ENCODE data around the gene C4orf36. TPM values are rescaled to one million over a fixed set of nuclear protein-coding genes. Genes with fewer than 3 reads are reported as not detected.

C4orf36 gene
- total RNA-seq, 4 donors from 2014 or later: 0.48 to 2.2 (median 1.5) TPM; not detected in 1

DNA sequence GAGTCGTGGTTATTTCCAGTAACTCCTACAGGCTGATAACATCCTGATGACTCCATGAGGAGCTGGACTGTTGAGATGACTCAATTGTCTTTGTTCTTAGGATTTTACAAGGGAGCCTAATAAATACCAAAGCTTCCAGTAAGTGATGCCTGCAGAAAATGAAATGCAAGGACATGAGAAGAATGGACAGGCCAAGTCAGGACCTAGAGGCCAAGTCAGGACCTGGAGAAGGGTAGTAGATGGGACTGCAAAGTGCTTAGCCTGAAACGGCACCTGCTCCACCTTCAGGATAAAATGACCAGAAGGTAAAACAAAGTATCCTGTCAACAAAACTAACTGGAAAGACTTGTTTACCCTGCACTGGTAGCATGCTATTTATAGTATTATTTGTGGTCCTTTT lies 36.6 kb downstream of the C4orf36 start:
- DNase-seq (ENCODE audit: low spot score): no peak
- TF ChIP-seq, protein P1, sequence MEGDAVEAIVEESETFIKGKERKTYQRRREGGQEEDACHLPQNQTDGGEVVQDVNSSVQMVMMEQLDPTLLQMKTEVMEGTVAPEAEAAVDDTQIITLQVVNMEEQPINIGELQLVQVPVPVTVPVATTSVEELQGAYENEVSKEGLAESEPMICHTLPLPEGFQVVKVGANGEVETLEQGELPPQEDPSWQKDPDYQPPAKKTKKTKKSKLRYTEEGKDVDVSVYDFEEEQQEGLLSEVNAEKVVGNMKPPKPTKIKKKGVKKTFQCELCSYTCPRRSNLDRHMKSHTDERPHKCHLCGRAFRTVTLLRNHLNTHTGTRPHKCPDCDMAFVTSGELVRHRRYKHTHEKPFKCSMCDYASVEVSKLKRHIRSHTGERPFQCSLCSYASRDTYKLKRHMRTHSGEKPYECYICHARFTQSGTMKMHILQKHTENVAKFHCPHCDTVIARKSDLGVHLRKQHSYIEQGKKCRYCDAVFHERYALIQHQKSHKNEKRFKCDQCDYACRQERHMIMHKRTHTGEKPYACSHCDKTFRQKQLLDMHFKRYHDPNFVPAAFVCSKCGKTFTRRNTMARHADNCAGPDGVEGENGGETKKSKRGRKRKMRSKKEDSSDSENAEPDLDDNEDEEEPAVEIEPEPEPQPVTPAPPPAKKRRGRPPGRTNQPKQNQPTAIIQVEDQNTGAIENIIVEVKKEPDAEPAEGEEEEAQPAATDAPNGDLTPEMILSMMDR (IDR thresholded peaks at IDR 0.05): no peak
- no peak for ATAC-seq (ENCODE audit: low FRiP score)

DNA sequence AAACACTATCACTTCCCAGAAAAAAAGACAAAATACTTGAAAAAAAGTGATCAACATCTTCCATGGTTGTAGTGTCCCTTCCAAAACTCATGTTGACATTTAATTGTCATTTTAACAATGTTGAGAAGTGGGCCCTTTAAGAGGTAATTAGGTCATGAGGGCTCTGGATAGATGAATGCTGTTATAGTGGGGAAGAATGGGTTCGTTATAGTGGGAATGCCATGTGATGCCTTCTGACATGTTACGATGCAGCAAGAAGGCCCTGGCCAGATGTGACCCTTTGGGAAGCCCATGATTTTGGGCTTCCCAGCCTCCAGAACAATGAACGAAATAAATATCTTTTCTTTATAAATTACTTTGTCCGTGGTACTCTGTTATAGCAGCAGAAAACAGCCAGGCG lies 39.0 kb downstream of the C4orf36 start:
- ATAC-seq (ENCODE audit: low FRiP score): no peak
- no peak for DNase-seq (ENCODE audit: low spot score)
- TF ChIP-seq, protein P1 (IDR thresholded peaks at IDR 0.05): no peak

DNA sequence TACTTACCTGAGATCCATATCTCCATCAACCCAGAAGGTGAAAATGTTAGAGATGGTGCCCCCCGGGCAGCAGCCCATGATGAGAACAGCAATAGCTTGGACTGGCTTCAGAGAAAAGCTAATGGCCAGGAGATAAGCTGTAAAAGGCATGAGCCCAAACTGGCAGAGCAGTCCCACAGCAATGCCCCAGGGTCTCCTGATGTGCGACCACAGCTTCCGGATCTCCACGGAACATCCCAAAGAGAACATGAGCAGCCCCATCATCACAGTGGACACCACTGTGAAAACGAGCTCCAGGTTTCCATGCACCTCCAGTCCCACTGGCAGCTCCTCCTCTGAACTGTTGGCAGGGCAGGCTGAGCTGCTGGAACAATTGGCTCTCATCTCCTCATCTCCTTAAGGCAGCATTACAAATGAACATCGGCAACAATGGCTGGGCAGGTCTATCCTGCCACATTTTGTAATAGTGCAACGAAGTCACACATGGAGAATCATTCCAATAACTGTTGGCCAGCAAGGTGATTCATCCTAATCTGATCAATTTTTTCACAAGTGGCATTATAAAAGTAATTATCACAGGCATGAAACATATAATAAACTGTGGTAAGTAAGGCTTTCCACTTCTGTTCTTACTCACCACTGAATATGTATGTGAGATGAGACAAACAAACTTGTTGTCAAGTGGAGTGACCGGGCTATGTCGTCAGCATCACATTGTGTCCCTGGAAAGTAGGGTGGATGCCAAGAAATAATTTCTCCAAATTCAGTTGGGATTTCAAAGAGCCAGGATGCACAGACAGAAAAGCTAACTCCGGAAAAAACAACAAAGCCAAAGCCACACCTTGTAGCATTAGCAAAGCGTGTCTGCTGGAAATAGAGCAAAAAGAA lies 43.2 kb downstream of the C4orf36 start, which contains the start of gene SLC10A6:
SLC10A6 (minus strand) TSS at position 653 of the 888 bp plus-strand sequence; CDS start at position 384, 269 bp downstream.
- no peak for DNase-seq (ENCODE audit: low spot score)
- TF ChIP-seq, protein P1 (IDR thresholded peaks at IDR 0.05): no peak
- ATAC-seq (ENCODE audit: low FRiP score): no peak

DNA sequence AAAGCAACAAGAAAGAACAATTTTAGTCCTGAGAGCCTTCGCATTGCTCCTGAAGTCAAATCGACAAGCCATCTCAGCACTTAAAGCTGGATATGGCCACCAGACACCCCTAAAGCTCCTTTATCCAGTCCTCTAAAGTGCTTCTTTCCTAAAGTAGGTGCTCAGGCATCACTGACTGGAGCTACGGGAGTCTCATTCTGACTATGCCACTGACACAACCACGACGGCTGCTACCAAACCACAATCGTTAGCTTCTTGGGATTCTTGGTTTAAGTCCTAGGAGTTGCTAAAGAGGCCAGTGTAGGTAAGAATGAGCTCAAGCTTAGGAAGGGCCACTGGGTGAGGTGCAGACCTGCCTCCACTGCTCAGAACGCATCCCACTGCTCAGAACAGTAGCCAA lies 44.1 kb downstream of the C4orf36 start:
- TF ChIP-seq, protein P1 (IDR thresholded peaks at IDR 0.05): no peak
- no peak for ATAC-seq (ENCODE audit: low FRiP score)
- DNase-seq (ENCODE audit: low spot score): no peak

DNA sequence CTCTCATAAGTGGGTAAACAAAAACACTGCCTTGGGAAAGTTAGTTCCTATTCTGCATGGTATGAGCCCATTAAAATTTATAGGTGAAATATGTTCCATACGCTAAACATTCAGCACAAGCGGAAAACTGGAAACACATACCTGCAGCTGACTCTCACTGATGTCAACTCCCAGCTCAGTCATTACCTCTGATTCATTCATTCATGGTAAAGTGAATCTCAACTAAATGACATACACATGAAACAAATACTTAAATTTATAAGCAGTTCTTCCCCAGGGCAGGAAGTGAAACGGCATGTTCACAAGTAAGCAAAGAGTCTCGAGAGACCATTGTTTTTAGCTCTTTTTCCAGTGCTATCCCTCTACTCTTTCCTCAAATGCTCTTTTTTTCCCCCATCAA lies 44.7 kb downstream of the C4orf36 start:
- DNase-seq (ENCODE audit: low spot score) (no peak), ATAC-seq (ENCODE audit: low FRiP score) (no peak)
- TF ChIP-seq, protein P1 (IDR thresholded peaks at IDR 0.05): no peak

DNA sequence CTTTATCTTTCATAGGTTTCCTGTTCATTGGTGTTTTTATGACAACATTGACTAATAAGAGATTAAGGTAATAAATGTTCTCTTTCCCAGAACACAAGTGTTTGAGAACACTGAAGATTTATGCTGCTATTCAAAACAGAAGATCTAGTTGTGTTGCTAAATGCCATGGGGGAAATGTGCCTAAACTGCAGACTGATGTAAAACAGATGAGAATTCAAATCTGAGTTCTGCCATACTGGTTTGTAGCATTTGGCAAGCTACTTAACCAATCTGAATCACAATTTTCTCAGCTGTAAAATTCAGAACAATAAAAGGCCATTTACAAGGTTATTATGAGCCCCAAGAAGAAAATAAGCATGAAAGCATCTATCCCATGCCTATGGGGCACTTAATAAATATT lies 45.3 kb downstream of the C4orf36 start:
- ATAC-seq (ENCODE audit: low FRiP score) (no peak), DNase-seq (ENCODE audit: low spot score) (no peak)
- TF ChIP-seq, protein P1 (IDR thresholded peaks at IDR 0.05): no peak

DNA sequence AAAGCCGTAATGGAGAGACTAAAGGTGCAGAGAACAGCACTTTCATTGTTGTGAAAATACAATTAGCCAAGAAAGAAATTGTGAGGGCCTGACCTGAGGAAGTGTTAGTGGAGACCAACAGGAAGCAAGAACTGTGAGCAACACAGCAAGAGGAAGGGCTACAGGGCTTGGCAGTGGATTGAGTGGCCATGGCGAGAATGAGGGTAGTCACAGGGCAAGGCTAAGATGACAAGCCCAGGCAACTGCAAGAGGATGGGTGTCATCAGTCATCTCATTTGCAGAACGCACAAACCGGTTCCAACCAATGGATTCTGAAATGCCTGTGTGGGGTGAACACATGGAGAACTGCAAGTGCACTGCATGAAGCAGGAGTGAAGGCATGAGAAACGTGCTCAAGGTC lies 46.6 kb downstream of the C4orf36 start:
- ATAC-seq (ENCODE audit: low FRiP score) (no peak), DNase-seq (ENCODE audit: low spot score) (no peak)
- TF ChIP-seq, protein P1 (IDR thresholded peaks at IDR 0.05): no peak
